ENCODE results near the gene INPP5J.

Gene INPP5J

GRCh38 chr22:31144223-31144622 is 21.5 kb downstream of the INPP5J start:
- H4K8ac ChIP-seq (ENCODE audit: low read length): no peak overlapping the region
- H3K14ac ChIP-seq (ENCODE audit: low read length in 2 of 2): no peak overlapping the region
- no peak overlapping the region for H2BK5ac ChIP-seq (ENCODE audit: low read depth, low read length, poor library complexity, severe bottlenecking)
- H3K9me3 ChIP-seq (ENCODE audit: control insufficient read depth, low read length): peaks cover 7% of the 10 kb centered on the region
- peaks cover 13 to 33% of the 10 kb centered on the region in 2 experiments for H3K27me3 ChIP-seq (ENCODE audit: control insufficient read depth in 1 of 2, insufficient read depth in 1 of 2, low read length in 2 of 2)
- no peak overlapping the region for H3K23ac ChIP-seq (ENCODE audit: low read length in 2 of 2)
- no peak overlapping the region for H3K9ac ChIP-seq (ENCODE audit: low read length)
- H3K4me1 ChIP-seq (ENCODE audit: control insufficient read depth, insufficient read depth, low read depth, low read length): peaks cover 13% of the 10 kb centered on the region
- H3K36me3 ChIP-seq (ENCODE audit: control insufficient read depth in 1 of 2, insufficient read depth in 2 of 2, low read depth in 1 of 2, low read length in 2 of 2): no peaks in the 10 kb centered on the region
- H4K91ac ChIP-seq (ENCODE audit: low read length): no peak overlapping the region
- H2BK120ac ChIP-seq (ENCODE audit: low read depth, low read length): no peak overlapping the region
- H2BK15ac ChIP-seq (ENCODE audit: low read depth, poor library complexity, severe bottlenecking): no peak overlapping the region
- H3K4me2 ChIP-seq (ENCODE audit: low read length, poor library complexity, severe bottlenecking): no peak overlapping the region
- no peak overlapping the region for H3K4ac ChIP-seq (ENCODE audit: low read depth in 1 of 2, low read length in 2 of 2)
- no peak overlapping the region for H2AK5ac ChIP-seq (ENCODE audit: low read length, severe bottlenecking)
- H3K18ac ChIP-seq (ENCODE audit: low read depth in 1 of 2, low read length in 2 of 2): no peak overlapping the region
- peak; percentile 33 for DNase-seq
- H3K79me1 ChIP-seq (replicated peaks; ENCODE audit: low read length, poor library complexity, severe bottlenecking): no peaks in the 10 kb centered on the region
- no peak overlapping the region for H2BK12ac ChIP-seq (ENCODE audit: low read length in 2 of 2)
- H2AFZ ChIP-seq (ENCODE audit: low read depth, low read length): no peak overlapping the region
- H3K4me3 ChIP-seq (ENCODE audit: insufficient read depth in 1 of 2, low read depth in 1 of 2, low read length in 2 of 2): no peak overlapping the region
- H3K27ac ChIP-seq (ENCODE audit: low read length, poor library complexity, severe bottlenecking): no peak overlapping the region

GRCh38 chr22:31148488-31148887 is 25.7 kb downstream of the INPP5J start:
- H2BK15ac ChIP-seq (ENCODE audit: low read depth, poor library complexity, severe bottlenecking): no peak overlapping the region
- no peak overlapping the region for H3K27ac ChIP-seq (ENCODE audit: low read length, poor library complexity, severe bottlenecking)
- H2AK5ac ChIP-seq (ENCODE audit: low read length, severe bottlenecking): no peak overlapping the region
- H3K4me3 ChIP-seq (ENCODE audit: insufficient read depth in 1 of 2, low read depth in 1 of 2, low read length in 2 of 2): no peak overlapping the region
- no peaks in the 10 kb centered on the region for H3K27me3 ChIP-seq (ENCODE audit: control insufficient read depth in 1 of 2, insufficient read depth in 1 of 2, low read length in 2 of 2)
- no peak overlapping the region for H4K91ac ChIP-seq (ENCODE audit: low read length)
- H3K4me1 ChIP-seq (ENCODE audit: control insufficient read depth, insufficient read depth, low read depth, low read length): no peaks in the 10 kb centered on the region
- H3K18ac ChIP-seq (ENCODE audit: low read depth in 1 of 2, low read length in 2 of 2): peak overlapping the region in 1 of 2 experiments; percentile 51
- H3K23ac ChIP-seq (ENCODE audit: low read length in 2 of 2): no peak overlapping the region
- H3K79me1 ChIP-seq (replicated peaks; ENCODE audit: low read length, poor library complexity, severe bottlenecking): no peaks in the 10 kb centered on the region
- no peak overlapping the region for H3K4me2 ChIP-seq (ENCODE audit: low read length, poor library complexity, severe bottlenecking)
- no peaks in the 10 kb centered on the region for H3K36me3 ChIP-seq (ENCODE audit: control insufficient read depth in 1 of 2, insufficient read depth in 2 of 2, low read depth in 1 of 2, low read length in 2 of 2)
- 88% methylated on average over 1 of the region's 1 CpG for WGBS
- no peak for DNase-seq
- no peak overlapping the region for H2BK5ac ChIP-seq (ENCODE audit: low read depth, low read length, poor library complexity, severe bottlenecking)
- peaks cover 7% of the 10 kb centered on the region for H3K9me3 ChIP-seq (ENCODE audit: control insufficient read depth, low read length)
- no peak overlapping the region for H2BK120ac ChIP-seq (ENCODE audit: low read depth, low read length)
- peak overlapping the region; percentile 62 for H3K9ac ChIP-seq (ENCODE audit: low read length)
- no peak overlapping the region for H3K4ac ChIP-seq (ENCODE audit: low read depth in 1 of 2, low read length in 2 of 2)
- no peak overlapping the region for H3K14ac ChIP-seq (ENCODE audit: low read length in 2 of 2)
- H4K8ac ChIP-seq (ENCODE audit: low read length): no peak overlapping the region
- H2AFZ ChIP-seq (ENCODE audit: low read depth, low read length): peak overlapping the region; percentile 2
- H2BK12ac ChIP-seq (ENCODE audit: low read length in 2 of 2): peak overlapping the region in 1 of 2 experiments; percentile 6

GRCh38 chr22:31148953-31149627 is 26.3 kb downstream of the INPP5J start:
- Histone ChIP-seq H3K36me3 (ENCODE audit: control insufficient read depth in 1 of 2, insufficient read depth in 2 of 2, low read depth in 1 of 2, low read length in 2 of 2) (no peaks in the 10 kb centered on the region), H3K4me3 (ENCODE audit: insufficient read depth in 1 of 2, low read depth in 1 of 2, low read length in 2 of 2) (no peak overlapping the region), H3K9me3 (ENCODE audit: control insufficient read depth, low read length) (peaks cover 7% of the 10 kb centered on the region), H3K4ac (ENCODE audit: low read depth in 1 of 2, low read length in 2 of 2) (no peak overlapping the region), H2BK12ac (ENCODE audit: low read length in 2 of 2) (no peak overlapping the region), H3K23ac (ENCODE audit: low read length in 2 of 2) (no peak overlapping the region), H3K18ac (ENCODE audit: low read depth in 1 of 2, low read length in 2 of 2) (no peak overlapping the region), H3K14ac (ENCODE audit: low read length in 2 of 2) (no peak overlapping the region), H2AFZ (ENCODE audit: low read depth, low read length) (no peak overlapping the region), H3K9ac (ENCODE audit: low read length) (peak overlapping the region; percentile 62), H3K4me2 (ENCODE audit: low read length, poor library complexity, severe bottlenecking) (no peak overlapping the region), H4K8ac (ENCODE audit: low read length) (no peak overlapping the region), H2BK15ac (ENCODE audit: low read depth, poor library complexity, severe bottlenecking) (no peak overlapping the region), H2BK5ac (ENCODE audit: low read depth, low read length, poor library complexity, severe bottlenecking) (no peak overlapping the region), H2AK5ac (ENCODE audit: low read length, severe bottlenecking) (peak overlapping the region; percentile 6), H3K79me1 (replicated peaks; ENCODE audit: low read length, poor library complexity, severe bottlenecking) (no peaks in the 10 kb centered on the region), H3K27ac (ENCODE audit: low read length, poor library complexity, severe bottlenecking) (no peak overlapping the region), H3K27me3 (ENCODE audit: control insufficient read depth in 1 of 2, insufficient read depth in 1 of 2, low read length in 2 of 2) (no peaks in the 10 kb centered on the region), H2BK120ac (ENCODE audit: low read depth, low read length) (no peak overlapping the region), H3K4me1 (ENCODE audit: control insufficient read depth, insufficient read depth, low read depth, low read length) (no peaks in the 10 kb centered on the region), H4K91ac (ENCODE audit: low read length) (no peak overlapping the region)
- DNase-seq: peak; percentile 80
- 9% methylated on average over 5 of the region's 5 CpGs for WGBS

GRCh38 chr22:31150615-31151014 is 27.8 kb downstream of the INPP5J start:
- no peak overlapping the region for H3K18ac ChIP-seq (ENCODE audit: low read depth in 1 of 2, low read length in 2 of 2)
- no peak overlapping the region for H2BK5ac ChIP-seq (ENCODE audit: low read depth, low read length, poor library complexity, severe bottlenecking)
- no peak overlapping the region for H2AK5ac ChIP-seq (ENCODE audit: low read length, severe bottlenecking)
- no peaks in the 10 kb centered on the region for H3K79me1 ChIP-seq (replicated peaks; ENCODE audit: low read length, poor library complexity, severe bottlenecking)
- H4K91ac ChIP-seq (ENCODE audit: low read length): no peak overlapping the region
- no peaks in the 10 kb centered on the region for H3K27me3 ChIP-seq (ENCODE audit: control insufficient read depth in 1 of 2, insufficient read depth in 1 of 2, low read length in 2 of 2)
- no peaks in the 10 kb centered on the region for H3K36me3 ChIP-seq (ENCODE audit: control insufficient read depth in 1 of 2, insufficient read depth in 2 of 2, low read depth in 1 of 2, low read length in 2 of 2)
- H2AFZ ChIP-seq (ENCODE audit: low read depth, low read length): no peak overlapping the region
- no peaks in the 10 kb centered on the region for H3K9me3 ChIP-seq (ENCODE audit: control insufficient read depth, low read length)
- H3K9ac ChIP-seq (ENCODE audit: low read length): no peak overlapping the region
- no peak overlapping the region for H4K8ac ChIP-seq (ENCODE audit: low read length)
- H3K4me3 ChIP-seq (ENCODE audit: insufficient read depth in 1 of 2, low read depth in 1 of 2, low read length in 2 of 2): no peak overlapping the region
- no peak overlapping the region for H2BK120ac ChIP-seq (ENCODE audit: low read depth, low read length)
- no peak overlapping the region for H3K14ac ChIP-seq (ENCODE audit: low read length in 2 of 2)
- DNase-seq: no peak
- H3K4ac ChIP-seq (ENCODE audit: low read depth in 1 of 2, low read length in 2 of 2): no peak overlapping the region
- H3K4me2 ChIP-seq (ENCODE audit: low read length, poor library complexity, severe bottlenecking): no peak overlapping the region
- no peak overlapping the region for H3K27ac ChIP-seq (ENCODE audit: low read length, poor library complexity, severe bottlenecking)
- no peaks in the 10 kb centered on the region for H3K4me1 ChIP-seq (ENCODE audit: control insufficient read depth, insufficient read depth, low read depth, low read length)
- 87% methylated on average over 1 of the region's 3 CpGs for whole genome bisulfite sequencing
- no peak overlapping the region for H3K23ac ChIP-seq (ENCODE audit: low read length in 2 of 2)
- no peak overlapping the region for H2BK12ac ChIP-seq (ENCODE audit: low read length in 2 of 2)
- no peak overlapping the region for H2BK15ac ChIP-seq (ENCODE audit: low read depth, poor library complexity, severe bottlenecking)

Measured in mesenchymal stem cell (in vitro differentiated cells and primary cell).